ENCODE measurements around the gene BTBD18.

The BTBD18 gene

DNA sequence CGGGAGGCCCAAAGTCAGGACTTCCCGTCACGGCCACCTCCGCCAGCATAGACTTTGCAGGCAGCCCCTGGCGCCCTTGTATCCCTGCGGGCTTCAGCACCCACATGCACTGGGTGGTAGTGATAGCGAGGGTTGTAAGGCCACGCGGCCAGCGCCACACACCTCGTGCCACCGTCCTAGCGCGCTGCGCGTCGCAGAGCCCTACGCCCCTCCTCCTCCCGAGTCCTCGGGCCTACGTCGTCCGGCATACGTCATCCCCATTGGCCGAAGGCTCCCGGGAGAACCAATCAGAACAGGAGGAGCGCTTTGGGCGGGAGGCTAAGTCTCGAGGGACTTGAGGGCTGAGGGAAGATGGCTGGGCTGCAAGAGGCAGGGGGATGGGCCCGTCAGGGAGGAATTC lies 1.3 kb upstream of the BTBD18 start:
- TF ChIP-seq, protein P1, sequence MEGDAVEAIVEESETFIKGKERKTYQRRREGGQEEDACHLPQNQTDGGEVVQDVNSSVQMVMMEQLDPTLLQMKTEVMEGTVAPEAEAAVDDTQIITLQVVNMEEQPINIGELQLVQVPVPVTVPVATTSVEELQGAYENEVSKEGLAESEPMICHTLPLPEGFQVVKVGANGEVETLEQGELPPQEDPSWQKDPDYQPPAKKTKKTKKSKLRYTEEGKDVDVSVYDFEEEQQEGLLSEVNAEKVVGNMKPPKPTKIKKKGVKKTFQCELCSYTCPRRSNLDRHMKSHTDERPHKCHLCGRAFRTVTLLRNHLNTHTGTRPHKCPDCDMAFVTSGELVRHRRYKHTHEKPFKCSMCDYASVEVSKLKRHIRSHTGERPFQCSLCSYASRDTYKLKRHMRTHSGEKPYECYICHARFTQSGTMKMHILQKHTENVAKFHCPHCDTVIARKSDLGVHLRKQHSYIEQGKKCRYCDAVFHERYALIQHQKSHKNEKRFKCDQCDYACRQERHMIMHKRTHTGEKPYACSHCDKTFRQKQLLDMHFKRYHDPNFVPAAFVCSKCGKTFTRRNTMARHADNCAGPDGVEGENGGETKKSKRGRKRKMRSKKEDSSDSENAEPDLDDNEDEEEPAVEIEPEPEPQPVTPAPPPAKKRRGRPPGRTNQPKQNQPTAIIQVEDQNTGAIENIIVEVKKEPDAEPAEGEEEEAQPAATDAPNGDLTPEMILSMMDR (IDR thresholded peaks at IDR 0.05; ENCODE audit: low read length, missing control alignments) = no peak
- no peak overlapping the region for H3K4me3 ChIP-seq (replicated peaks; ENCODE audit: low read depth, low read length)
- DNase-seq (ENCODE audit: low read depth) = no peak

DNA sequence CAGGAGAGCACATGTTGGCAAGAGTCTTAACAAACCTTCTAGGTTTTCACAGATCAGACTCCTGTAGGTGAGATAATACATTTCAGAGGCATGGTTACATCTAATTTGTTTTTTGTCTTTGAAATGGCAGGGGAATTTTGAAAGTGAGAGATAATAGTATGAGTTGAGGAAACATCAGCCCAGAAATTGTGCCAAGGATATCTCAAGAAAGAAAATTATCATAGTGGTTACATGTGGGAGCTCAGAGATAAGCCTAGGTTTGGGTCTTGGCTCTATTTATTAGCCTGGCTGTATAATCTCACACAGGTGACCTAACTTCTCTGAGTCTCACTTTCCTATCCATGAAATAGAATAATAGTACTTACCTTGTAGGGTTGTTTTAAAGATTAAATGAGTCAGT lies 443 bp downstream of the BTBD18 start:
- TF ChIP-seq, protein P1 (IDR thresholded peaks at IDR 0.05; ENCODE audit: low read length, missing control alignments) = no peak
- no peak for DNase-seq (ENCODE audit: low read depth)
- no peak overlapping the region for H3K4me3 ChIP-seq (replicated peaks; ENCODE audit: low read depth, low read length)

DNA sequence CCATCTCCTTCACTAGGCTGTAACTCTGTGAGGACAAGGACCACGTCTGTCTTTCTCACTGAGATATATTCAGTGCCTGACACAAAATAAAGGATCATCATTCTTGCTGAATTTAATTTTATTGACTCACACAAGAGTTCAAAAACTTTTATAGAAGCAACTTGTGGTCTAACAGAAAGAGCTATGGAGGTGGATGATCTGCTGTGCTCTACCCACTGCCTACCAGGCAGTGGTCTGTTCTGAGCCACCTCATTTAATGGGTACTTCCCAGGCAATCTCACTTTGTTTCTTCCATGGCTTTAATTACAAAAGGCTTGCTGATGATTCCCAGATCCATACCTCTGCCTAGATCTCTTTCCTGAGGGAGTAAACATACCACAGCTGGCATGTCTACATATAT lies 4.7 kb downstream of the BTBD18 start:
- no peak for DNase-seq (ENCODE audit: low read depth)
- TF ChIP-seq, protein P1 (IDR thresholded peaks at IDR 0.05; ENCODE audit: low read length, missing control alignments) = no peak
- H3K4me3 ChIP-seq (replicated peaks; ENCODE audit: low read depth, low read length) = no peak overlapping the region

DNA sequence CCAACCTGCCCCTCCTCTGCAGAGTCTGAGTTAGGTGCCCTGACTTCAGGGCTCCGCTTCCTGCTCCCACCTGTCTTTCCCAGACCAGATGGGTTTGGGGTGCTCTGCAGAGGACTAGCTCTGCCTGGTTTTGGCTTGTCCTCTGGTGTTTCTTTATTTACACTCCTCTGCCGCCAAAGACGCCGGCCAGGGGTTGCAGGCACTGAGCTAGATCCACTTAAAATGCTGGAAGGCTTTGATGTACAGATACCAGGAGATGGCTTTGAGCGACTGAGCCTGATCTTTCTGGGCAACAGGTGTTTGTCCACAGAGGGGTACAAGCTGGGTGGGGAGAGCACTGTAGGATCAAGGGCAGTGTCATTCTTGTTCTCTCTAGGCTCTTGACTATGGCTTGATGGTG lies 6.4 kb downstream of the BTBD18 start:
- no peak for DNase-seq (ENCODE audit: low read depth)
- TF ChIP-seq, protein P1 (IDR thresholded peaks at IDR 0.05; ENCODE audit: low read length, missing control alignments) = no peak

DNA sequence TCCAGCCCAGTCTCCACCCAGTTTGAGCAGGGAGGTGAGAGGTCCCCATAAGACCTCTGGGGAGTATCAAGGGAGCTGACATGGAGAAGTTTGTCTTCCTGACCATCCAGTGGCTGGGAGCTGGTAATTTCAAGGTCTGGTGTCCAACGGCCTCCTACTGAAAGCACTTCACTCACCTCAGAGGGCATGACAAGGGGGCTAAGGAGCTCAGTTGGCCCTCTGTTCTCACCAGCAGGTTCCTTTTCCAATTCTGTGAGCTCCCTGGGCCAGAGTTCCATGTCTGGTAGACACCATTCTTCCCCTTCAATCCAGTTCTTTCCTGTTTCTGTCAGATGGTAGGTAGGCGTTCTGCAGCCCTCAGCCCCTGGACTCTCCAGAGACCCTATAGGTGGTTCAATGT lies 7.3 kb downstream of the BTBD18 start:
- TF ChIP-seq, protein P1 (IDR thresholded peaks at IDR 0.05; ENCODE audit: low read length, missing control alignments) = no peak
- no peak for DNase-seq (ENCODE audit: low read depth)
- H3K4me3 ChIP-seq (replicated peaks; ENCODE audit: low read depth, low read length) = no peak overlapping the region

More for the DNA sequence above, 6.4 kb downstream of the BTBD18 start:
- H3K4me3 ChIP-seq (replicated peaks; ENCODE audit: low read depth, low read length) = no peak overlapping the region

DNA sequence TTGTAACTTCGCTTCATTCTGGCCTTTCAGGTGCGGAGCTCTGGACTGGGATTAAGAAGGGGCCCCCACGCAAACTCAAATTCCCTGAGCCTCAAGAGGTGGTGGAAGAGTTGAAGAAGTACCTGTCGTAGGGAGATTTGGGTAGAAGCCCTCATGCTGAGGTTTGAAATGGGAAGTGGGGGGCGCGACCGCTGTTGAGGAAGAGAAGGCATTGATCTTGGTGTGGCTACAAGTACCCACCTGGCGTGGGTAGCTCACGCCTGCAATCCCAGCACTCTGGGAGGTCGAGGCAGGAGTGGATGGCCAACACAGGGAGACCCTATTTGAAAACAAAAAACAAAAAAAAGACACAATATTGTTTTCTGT lies 9.5 kb downstream of the BTBD18 start:
- peak overlapping the region; percentile 95 for H3K4me3 ChIP-seq (replicated peaks; ENCODE audit: low read depth, low read length)
- TF ChIP-seq, protein P1 (IDR thresholded peaks at IDR 0.05; ENCODE audit: low read length, missing control alignments) = no peak
- no peak for DNase-seq (ENCODE audit: low read depth)

Measured in fibroblast of pulmonary artery (primary cell).